IPS-NIHi7 (cell line): ENCODE results near the gene ATP7A.

Experiments
- DNase-seq: peaks from one replicate; pipeline ENCODE4 v3.0.0; 2012; ENCODE audit warnings: mixed read lengths; ENCODE audit errors: extremely low spot score

The ATP7A gene

DNA sequence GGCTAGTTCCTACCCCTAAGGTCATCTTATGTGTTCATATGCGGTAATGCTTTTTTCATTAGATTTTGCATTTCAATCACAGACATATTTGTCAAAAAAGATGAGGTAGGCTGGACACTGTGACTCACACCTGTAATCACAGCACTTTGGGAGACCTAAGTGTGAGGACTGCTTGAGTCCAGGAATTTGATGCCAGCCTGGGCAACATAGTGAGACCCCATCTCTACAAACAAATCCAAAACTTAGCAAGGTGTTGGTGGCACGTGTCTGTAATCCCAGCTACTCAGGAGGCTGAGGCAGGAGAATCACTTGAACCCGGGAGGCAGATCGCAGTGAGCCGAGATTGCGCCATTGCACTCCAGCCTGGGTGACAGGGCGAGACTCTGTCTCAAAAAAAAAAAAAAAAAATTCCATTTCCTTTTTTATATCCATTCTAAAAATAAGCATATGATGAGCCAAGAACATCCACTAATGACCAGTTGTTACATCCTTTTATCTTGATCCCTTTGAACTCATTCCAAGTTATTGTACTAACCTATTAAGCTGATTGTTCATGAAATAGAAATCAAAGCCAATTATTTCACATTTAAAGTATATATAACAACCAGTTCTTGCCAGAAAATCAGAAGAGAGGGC, 35.5 kb downstream of the ATP7A start:
- no peak for DNase-seq

DNA sequence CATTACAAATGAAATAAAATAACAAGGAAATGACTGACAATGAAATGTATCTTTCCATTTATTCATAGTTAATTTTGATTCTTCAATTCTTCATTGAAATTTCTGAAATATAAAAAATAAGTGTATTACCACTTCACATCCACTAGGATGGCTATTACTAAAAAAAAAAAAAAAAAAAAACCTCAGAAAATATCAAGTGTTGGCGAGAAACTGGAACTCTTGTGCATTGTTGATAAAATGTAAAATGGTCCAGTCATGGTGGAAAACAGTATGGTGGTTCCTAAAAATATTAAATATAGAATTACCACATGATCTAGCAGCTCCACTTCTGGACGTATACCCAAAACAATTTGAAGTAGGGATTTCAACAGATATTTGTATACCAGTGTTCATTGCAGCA, 36.1 kb downstream of the ATP7A start:
- no peak for DNase-seq

DNA sequence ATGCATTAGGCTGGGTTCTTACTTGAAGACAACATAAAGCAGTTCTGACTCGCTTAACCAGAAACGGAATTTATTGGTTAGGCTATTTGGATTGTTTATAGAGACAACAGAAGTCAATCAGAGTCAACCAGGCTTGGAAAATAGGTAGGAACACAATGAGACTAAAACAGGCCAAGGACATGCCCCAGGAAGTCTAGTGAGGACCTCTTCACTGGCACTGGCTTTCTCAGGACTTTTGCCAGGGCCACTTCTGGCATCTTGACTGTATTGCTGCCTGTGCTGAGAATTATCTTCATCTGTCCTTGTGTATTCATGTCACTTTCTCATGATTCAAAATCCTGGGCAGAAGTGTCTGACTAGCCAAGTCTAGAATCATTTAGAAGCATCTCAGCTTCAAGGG, 39.3 kb downstream of the ATP7A start:
- DNase-seq, result no peak

DNA sequence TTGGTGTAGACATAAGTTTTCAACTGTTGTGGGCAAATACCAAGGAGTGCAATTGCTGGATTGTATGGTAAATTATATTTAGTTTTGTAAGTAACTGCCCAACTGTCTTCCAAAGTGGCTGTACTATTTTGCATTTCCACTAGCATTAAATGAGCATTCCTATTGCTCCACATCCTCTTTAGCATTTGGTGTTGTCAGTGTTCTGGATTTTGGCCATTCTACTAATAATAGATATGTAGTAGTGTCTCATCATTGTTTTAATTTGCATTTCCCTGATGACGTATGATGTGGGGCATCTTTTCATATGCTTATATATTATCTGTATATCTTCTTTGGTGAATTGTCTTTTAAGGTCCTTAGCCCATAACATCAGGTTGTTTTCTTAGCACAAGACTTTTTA, 41.7 kb downstream of the ATP7A start:
- no peak for DNase-seq

DNA sequence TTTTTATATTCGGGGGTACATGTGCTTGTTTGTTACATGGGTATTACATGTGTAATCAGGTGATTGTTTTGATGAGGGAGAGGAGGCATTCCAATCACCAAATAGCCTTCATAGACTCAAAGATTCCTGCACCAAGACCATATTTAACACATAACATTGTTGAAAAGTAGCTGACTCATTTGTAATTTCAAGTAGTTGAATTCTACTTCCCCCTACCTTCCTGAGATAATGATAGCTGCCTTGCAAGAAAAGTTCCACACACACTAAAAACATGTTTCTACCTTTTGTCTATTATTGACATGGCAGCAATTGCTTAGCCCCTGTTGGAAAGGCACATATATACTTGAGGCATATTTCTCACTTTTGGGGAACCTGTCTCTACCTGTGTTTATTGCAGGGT, 42.8 kb downstream of the ATP7A start:
- no peak for DNase-seq

DNA sequence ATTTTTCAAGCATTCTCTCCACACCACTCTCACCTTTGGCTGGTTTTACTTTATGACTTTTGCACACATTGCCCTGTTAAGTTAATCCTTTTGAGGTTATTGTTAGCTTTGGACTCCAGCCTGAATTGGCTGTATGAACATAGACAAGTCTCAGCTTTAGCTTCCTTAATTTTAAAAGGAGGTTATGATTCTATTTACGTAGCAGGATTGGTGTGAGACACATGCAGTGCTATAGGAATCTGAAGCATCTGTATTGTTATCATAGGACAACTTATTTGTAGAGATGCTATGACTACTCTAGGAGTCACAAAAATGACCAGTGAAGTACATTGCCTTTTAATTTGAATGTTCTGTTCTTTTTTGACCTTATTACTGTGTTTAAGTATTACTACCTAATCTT, 43.2 kb downstream of the ATP7A start:
- no peak for DNase-seq

DNA sequence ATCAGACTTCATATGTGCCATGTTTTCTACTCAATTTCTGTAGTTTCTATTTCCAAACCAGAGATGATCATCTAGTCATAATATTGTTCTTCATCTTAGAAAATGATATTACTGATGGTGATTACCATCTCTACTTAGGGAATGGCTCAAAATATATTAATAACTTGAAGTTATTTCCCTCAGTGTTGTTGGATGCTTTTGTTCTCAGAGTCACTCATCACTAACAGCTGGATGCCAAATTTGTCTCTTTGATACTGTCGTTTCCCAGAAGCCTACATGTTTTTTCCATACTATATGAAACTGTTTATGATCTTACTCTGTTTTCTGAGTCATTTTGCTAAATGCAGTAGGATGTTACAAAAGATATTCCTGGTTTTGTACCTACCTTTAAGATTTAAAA, 50.1 kb downstream of the ATP7A start:
- no peak for DNase-seq

DNA sequence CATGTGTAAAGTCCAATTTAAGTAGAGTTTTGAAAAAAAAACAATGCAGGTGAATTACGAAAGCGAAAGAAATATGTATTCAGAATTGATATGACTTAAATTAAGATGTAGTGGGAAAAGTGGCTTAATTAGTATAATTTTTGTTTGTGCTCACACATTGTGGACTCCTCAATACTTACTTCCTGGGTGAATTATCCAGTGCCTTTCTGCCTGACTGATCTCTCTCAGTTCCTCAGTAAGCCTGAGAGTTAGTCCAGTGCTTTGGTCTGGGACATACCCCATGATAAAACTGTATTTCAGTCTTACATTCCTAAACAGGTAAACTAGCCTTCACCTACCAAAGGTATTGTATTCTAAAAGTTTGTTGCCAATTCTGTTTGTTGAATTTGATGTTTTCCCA, 50.6 kb downstream of the ATP7A start:
- DNase-seq, result no peak

DNA sequence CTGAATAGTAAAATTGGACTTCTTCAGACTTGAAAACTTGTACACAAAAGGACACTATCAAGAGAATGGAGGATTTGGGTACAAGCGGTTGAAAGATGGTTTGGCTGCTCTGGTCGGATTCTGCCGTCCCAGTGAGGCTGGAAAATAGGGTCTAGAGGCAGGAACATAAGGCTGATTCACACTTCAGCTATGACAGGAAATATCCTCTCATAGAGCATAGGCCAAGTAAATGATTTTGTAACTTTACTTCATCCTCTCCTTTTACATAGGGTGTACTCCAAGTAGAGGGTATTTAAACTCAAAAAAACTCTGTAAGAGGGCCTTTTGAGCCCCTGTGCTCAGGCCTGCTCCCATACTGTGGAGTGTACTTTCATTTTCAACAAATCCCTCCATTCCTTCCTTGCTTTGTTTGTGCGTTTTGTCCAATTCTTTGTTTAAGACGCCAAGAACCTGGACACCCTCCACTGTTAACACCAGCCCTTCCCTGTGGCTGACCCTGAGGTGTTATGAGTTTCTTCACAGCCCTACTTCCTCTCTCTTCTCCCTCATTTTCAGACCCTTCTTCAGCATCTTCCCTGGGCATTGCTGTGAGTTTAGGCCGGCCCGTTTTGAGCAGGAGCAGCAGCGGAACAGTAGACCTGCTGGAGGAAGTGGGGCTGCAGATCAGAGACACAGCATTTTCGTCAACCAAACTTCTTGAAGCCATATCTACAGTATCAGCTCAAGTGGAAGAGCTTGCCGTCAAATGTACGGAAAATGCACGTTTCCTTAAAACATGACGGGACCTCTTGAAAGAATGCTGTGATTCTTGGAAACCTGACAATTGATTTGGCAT, 51.8 kb downstream of the ATP7A start:
- DNase-seq, result no peak

DNA sequence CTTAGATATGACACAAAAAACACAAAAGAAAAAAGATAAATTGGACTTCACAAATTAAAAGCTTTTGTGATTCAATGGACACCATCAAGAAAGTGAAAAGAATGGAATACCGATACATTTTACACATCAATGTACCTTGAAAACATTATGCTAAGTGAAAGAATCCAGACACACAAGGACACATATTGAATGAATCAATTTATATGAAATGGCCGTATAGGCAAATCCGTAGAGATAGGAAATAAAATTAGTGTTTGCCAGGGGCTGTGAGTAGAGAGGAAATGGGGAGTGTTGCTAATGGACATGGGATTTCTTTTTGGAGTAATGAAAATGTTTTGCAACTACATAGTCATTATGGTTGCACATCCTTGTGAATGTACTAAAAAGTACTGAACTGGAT, 55.9 kb downstream of the ATP7A start:
- no peak for DNase-seq

DNA sequence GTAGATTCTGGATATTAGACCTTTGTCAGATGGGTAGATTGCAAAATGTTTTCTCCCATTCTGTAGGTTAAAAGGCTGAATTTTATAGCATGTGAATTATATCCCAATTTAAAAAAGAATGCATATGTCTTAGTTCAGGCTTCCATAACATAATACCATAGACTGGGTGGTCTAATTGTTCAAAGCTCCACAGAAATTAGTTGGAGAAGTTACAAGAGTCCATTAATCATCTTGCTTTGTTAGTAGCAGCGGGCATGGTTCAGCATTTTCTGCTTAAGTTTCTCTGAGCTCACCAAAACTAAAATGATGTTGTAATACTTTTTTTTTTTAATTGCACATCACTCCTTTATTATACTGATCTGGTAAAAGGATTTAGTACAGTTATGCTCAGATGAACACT, 57.1 kb downstream of the ATP7A start:
- no peak for DNase-seq

DNA sequence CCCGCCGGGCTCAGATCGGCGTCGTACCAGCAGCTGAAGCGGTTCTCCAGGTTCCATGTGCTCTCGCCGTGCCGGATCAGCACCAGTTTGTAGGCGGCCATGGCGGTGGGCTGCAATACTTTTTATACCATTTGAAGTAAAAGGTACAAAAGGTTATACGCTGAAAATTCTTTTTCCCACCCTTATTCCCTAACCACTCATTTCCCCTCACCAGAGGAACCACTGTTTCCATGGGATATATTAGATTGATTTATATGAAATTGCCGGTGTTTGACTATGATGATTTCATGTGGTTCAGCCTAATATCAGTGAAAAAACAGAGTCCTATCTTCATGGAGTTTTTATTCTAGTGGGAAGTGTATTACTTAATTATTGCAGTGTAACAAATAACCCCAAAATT, 59.0 kb downstream of the ATP7A start, which contains the start of gene PGAM4:
TSS of gene PGAM4 (minus strand) at position 101 of the 400 bp plus-strand sequence. CDS start at position 101, 0 bp downstream.
- DNase-seq, result no peak

DNA sequence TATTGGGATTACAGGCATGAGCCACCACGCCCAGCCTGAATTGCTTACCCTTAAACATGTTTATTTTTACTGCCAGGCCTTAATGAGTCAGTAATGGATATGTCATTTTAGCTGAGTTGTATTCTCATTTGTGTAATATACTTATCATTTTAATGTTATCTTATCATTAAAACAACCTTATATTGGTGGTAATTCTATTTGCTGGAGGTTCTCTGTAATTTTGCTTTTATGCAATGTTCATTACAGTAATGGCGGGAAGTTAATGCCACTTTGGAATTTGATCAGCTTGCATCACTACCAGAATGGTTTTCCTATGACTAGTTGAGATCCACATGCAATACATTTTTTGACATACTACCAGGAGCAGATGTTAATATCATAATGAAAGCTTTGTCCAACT, 65.3 kb downstream of the ATP7A start:
- DNase-seq, result no peak

DNA sequence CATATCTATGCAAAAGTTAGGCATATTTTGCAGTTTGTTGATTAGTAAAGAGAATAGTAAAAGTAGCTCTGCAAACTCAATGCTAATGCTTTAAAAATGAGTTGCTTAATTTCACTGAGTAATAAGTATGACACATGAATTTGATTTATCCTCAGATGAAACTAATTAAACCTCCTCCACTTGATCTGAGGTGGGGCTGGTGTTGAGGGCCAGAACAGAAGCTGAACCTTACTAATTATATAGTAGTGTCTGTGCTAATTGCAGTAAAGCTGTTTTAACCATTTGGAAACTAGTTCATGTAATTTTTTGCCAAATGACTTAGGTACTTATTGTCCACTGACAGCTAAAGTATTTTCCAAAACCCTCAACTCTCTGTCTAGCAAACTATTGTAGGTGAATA, 66.6 kb downstream of the ATP7A start:
- DNase-seq, result no peak

DNA sequence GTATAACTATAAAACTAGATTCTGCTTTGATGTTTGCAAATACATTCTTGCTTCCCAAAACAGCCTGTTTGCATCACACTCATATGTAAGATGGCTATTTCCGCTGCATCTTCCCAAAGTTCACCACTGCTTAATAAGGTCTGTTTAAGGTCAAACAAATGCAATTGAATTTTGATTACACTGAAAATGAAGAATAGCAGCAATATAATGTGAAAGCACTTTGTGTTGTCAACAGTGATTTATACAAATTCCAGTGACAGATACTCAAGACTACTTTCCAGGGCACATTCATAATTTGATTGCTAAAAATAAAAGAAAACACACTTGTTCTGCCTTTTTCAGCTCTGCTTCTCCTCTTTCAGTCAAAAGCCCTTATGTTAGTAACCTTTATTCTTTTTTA, 67.0 kb downstream of the ATP7A start:
- DNase-seq, result no peak

DNA sequence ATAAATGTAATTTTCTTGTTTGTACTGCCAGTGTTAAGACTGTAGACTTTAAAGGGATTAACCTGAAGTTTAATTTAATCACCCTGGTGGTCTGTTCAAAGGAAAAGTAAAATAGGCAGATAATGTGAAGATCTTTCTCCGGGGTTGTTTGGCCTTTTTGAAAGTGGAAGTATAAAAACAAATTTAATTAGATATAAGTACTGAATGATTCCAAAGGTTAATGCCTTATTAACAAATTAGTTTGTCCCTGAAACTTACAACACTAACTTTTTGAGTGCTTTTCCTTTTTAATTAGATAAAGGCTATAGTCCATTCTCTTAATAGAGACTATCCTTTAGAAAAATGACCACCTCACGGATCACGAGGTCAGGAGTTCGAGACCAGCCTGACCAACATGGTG, 69.4 kb downstream of the ATP7A start:
- no peak for DNase-seq

DNA sequence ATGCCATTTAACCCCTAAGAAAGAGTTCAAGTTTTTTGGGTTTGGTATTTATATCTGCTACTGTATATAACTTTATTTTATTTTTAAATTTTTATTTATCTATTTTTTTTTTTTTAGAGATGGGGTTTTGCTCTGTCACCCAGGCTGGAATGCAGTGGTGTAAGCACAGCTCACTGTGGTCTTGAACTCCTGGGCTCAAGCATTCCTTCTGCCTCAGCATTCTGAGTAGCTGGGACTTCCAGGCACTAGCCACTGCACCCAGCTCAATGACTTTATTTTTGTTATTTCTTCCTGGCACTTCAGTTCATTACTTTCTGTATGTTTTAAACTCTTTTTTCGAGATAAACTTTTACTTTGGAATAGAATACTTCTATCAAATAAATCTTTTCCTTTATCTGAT, 101.4 kb downstream of the ATP7A start:
- DNase-seq, result no peak

DNA sequence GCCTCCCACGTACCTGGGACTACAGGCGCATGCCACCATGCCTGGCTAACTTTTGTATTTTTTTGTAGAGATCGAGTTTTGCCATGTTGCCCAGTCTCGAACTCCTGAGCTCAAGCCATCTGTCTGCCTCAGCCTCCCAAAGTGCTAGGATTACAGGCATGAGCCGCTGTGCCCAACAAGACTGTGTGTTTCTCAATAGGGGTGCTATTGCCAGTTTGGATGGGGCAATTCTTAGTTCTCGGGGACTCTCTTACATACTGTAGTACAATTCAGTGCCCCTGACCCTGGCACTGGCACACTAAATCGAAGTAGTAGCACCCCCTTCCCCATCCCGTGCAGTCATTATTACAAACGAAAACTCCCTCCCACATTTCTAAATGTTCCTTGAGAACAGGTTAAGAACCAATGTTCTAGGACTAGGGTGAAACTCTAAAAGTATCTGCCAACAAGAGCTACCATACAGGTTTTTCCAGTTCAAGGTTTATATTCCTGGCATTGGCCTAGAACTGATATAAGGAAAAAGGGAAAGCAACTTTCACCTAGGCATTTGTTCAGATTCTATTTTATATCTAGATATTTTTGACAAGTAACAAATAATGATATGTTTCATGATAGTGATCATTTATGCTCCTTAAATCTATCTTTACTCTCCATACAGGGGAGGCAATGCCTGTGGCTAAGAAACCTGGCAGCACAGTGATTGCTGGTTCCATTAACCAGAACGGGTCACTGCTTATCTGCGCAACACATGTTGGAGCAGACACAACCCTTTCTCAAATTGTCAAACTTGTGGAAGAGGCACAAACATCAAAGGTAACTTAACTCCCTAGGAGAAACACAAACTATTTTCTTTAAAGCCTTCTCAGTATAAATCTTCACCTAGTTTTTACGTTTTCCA, 109.3 kb downstream of the ATP7A start:
- no peak for DNase-seq

DNA sequence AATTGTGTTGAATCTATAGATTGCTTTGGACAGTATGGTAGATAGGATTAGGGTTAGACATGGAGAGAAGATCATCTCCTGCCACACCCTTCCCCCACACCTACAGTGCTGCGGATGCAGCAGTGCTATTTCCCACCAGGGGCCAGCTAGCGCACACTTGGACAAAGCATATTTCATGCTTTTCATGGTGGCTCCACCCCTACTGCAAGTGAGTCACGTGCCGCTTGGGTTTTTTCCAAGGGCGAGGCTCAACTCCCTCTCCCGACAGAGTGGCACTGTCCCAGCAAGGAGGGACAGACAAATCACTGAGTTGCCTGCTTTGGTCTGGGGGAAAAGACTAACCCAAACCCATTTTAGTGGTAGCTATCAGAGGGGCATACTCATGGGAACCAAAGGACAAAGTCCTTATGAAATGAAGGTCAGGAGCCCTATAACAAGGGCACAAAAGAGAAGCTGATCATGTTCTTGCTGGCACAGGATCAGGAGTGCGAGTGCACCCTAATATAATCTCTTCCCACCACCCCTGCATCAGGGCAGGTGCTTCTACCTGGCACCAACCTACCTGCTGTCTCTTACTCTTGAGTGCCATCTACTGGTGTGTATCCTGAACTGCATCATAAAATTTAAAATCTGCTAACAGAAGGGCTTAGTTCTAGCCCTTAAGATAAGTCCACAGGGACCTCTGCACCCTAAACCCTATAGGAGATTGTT, 114.0 kb downstream of the ATP7A start:
- peak; percentile 55 for DNase-seq

DNA sequence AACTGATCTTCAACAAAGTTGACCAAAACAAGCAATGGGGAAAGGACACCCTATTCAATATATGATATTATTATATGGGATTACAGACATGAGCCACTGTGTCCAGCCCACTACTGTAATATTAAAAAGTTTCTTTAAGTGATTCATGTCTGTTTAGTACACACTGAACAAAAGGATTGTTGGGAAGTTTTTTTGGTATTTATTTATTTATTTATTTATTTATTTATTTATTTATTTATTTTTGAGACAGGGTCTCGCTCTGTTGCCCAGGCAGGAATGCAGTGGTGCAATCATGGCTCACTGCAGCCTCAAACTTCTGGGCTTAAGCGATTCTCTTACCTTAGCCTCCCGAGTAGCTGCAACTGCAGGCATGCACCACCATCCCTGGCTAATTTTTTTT, 117.3 kb downstream of the ATP7A start:
- DNase-seq, result no peak

DNA sequence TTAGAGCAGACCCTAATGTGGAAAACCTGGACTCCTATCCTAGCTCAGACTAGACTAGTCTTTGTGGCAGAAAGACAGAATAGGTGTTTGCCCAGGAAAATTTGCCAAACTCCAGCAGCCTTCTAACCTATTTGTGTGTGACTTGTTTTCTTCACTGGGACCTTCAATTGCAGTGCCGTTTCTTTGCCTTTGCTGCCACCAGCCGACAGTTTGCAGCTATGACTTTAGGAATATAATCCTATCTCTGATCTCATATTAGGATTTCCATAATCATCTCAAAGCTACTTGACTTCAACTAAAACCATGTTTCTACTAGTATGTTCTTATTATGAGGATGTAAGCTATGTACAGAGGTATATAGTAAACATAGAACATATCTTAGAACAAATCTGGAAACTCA, 119.2 kb downstream of the ATP7A start:
- DNase-seq, result no peak

DNA sequence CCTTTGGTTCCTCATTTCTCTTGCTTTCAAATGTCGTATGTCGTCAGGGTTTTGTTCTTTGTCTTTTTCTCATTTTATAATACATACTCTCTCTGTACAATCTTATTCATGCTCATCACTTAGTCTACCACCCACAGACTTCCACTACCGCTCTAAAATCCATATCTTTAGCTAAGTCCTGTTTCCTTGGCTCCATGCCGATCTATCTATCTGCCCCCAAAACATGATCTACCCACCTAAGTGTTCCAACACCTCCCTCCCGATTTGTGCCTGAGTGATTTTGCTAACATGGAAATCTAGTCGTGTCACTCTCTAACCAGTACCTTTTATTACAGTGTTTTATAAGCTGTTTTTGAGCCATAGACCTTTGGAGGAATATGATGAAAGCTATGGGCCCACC, 124.6 kb downstream of the ATP7A start:
- no peak for DNase-seq
